GM19468 (cell line): ENCODE data around the gene POMT2.
"Not testable (repeated sequence)": the region's sequence is repeated elsewhere in the genome, so short reads cannot be mapped to it uniquely, and the experiment has no call there.

ENCODE experiments used
- ATAC-seq: cut with Tn5 transposase; IDR thresholded peaks from one replicate; pipeline ENCODE4 v1.9.1; 2021; ENCODE audit warnings: mild to moderate bottlenecking, moderate library complexity, moderate number of reproducible peaks; ENCODE audit not compliant: unreplicated experiment; ENCODE audit errors: extremely low read depth

POMT2 gene

DNA sequence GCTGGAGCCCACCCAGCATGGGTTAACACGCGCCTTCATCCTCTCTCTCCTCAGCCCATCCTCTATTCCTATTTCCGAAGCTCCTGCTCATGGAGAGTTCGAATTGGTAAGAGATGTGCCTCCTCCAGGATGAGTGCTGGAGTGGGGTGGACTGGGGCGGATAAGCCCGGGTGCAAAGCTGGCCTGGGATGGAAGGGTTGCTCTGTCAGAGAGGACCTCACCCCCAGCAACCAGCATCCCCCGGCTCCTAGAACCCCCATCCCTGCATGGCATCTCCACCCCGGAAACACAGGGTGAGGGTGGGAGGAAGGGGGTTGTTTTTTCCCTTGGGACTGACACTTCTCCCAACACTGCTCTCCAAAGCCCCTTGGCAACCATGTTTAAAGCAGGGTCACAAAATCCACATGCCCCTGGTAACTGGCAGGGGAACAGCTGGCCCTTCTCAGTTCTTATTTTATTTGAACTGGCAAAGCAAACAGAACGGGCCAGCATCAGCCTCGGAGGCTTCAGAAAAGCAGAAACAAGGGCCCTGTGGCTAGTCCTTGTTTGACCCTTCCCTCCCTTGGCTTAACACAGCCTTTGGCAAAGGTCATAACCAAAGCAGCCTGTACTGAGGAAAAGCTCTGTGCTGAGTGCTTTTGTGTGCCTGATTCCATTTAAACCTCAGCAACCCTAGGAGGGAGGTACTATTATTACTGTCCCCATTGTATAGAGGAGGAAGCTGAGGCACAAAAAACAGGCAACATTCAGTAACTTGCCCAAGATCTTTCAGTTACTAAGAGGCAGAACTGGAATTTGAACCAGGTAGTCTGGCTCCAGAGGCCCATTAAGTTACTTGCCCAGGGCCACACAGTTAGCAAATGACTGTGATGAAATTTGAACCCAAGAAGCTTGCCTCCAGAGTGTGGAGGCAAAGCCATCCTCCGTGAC is 4.4 kb upstream of the POMT2 start:
- ATAC-seq: no peak

DNA sequence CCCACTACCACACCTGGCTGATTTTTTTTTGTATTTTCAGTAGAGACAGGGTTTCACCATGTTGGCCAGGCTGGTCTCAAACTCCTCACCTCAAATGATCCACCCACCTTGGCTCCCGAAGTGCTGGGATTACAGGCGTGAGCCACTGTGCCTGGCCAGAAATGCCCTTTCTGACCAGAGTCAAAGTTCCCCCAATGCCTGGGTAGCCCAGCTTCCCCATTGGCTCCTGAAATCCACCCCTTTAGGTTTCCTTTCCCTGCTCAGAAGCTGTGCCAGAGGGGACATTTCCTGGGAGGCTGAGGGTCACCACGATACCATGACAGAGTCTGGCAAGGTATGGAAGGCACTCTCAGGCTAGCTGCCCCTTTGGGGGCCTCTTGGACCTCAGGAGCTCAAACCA is 3.6 kb upstream of the POMT2 start:
- no peak for ATAC-seq

DNA sequence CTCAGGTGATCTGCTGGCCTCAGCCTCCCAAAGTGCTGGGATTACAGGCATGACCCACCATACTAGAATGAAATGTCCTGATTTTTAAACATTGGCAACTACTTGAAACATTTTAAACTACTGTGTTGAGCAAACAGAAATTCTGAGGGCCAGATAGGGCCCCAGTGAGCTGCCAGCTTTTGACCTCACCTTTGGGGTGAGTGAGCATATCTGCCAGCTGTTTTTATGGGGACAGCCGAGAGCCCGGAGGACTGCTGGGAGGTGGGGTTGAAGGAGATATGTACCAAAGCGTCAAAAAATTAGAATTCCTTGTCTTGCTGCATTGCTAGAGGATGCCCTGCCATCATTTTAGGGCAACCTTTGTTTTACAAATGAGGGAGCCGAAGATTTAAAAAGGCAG is 2.9 kb upstream of the POMT2 start:
- ATAC-seq: no peak

DNA sequence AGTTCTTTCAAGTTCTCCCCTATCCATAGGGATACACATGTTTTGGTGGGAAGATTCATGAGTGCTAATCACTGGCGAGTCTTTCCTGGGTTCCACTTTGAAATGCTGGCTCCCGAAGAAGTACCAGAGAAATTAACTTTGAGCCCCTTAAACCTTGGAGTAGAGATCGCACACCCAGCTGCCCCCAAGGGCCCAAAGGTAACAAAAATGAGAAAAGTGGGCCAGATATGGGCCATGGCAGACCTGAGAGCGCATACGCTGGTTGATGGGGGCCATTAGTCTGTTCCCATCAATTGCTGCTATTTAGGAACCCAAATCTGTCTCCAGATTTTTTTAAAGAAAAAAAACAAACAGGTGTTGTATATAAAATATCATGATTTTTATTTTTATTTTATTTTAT is 2.3 kb upstream of the POMT2 start:
- no peak for ATAC-seq

DNA sequence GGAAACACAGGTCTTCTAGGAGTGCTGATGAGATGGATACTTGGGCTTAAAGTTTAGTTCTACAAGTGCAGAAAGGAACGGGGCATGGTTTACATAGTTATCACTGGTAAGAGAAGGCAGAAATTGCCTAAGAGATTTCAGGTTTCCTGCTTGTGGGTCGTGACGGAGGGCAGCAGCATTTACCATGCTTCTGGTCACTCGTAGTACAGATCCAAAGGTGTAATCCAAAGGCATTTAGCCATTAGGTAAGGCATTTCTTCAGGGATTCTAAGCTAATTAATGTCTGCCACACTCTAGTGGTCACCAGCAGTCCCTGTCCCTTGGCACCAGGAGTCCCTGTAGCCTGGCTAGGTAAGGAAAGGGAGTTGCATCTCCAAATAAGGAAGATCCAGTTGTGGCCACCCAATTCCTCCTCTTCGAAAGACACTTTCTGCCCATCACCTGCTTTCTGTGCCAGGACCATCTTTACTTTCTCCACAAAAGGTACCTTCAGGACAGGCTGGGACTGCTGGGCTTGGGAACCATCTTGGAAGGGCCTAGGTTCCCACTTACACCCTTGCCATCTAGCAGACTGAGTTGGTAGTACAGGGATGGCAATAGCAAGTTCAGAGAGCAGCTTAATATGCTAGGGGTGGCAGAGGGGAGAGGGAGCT is 1.7 kb upstream of the POMT2 start:
- no peak for ATAC-seq

DNA sequence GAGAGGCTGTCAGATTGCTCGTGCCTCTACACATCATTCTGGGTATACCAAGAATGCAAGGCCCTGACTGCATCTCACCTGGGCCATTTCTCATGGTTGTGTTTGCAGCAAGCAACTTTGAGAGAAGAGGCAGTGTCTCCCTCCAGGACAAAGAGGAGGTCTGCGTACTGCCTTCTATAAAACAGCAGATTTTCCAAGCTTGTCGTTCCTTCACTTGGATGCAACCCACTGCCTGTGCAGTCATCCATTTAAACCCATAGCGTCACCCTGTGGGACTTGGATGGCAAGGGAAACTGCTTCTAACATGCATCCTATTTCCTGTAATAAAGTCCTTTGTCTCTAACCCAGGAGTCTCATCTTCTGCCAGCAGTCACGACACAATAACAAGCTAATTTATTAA is 1.3 kb downstream of the POMT2 start:
- no peak for ATAC-seq

DNA sequence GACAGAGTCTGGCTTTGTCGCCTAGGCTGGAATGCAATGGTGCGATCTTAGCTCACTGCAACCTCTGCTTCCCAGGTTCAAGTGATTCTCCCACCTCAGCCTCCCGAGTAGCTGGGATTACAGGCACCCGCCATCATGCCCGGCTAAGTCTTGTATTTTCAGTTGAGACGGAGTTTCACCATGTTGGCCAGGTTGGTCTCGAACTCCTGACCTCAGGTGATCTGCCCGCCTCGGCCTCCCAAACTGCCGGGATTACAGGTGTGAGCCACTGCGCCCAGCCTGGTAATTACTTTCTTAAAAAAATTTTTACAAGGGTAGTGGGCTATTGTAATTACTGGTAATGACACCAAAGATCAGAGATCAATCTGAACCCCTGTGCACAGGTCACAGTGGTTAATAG is 1.9 kb downstream of the POMT2 start:
- not testable (repeated sequence) for ATAC-seq

DNA sequence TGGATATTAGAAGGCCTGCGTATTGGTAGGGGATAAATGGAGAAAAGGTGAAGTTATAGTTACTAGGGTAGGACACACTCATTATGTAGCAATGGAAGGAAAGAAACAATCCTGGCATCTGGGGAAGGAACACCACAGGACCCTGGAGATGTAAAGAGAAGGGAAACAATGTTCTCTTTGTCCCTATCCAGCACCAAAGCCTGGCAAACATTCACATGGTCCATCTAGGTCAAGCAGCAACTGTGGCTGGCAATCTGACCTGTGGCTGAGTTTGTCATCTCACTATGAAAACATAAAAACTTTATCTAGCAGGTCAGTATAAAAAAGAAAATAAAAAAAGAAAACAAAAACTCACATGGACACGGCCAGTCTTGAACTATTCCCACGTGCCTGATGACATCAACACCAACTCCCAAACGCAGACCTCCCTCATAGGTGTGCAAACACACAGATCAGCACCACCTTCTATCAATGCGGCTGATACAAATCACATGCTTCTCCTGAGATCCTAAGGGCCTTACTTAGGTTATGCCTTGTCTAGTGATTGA is 2.6 kb downstream of the POMT2 start:
- no peak for ATAC-seq

DNA sequence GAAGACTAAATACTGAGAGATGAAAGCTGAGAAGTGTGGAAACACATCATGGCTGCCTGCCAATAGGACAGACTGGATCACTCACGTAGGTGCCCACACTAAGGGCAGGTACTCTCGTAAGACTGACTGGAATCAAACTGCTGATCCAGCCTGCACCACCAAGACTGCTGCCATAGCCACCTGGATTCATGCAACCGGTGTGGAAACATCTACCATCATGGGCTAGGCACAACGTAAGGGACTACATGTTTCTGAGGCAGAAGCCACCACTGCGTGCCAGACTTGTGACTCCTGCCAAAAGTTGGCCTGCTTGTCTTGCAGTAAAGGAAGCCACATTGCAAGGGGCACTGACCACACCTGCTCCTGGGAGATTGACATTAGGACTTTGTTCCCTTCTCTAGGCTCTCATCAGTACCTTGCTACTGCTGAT is 3.8 kb downstream of the POMT2 start:
- ATAC-seq: no peak

DNA sequence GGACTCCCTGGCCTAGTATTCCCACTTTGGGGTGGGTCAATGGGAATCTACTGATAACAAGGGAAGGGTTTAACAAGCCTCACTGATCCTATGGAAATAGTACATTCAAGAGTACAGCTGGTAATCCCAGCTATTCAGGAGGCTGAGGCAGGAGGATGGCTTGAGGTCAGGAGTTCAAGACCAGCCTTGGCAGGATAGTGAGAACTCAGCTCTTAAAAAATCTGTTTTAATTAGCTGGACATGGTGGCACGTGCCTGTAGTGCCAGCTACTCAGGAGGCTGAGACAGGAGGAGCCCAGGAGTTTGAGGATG is 4.5 kb downstream of the POMT2 start:
- no peak for ATAC-seq

DNA sequence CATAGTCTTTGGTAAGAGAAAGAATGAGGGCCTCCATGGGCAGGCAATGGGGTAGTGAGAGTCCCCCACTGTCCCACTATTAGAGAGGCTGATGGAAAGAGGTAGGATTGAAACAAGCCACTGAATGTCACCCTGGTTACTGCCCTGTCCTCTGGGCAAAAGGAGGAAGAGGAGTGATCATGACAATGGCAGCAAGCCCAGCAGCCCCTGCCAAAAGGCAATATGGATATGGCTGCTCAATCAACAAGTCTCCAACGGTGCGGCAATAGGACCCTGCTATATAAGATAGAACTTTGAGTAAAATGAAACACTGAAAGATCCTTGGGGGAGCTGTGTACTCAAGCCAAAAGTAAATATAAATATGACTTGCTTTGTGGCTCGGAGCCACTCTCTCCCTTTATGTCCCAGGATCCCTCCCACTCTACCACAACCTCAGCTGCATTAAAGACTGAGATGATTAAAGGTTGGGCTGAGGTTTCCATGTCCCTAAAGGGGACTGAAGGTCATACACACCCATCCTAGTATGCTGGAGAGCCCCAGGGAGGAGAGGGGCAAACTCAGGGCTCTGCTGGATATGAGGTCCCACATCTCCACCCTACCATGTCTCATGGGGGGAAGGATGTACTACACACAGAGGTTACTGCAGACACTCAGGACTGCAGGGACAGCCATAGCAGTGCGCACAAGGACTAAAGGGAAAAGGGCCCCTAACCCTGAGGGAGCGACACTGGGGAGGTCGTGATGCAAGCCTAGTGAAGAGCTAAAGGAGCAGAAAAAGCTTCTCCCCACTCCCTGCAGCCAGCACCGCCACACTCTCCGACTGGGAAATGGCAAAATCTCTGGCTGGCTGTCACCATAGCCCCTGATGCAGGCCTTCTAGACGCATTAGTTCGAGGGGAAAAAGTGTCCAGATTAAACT is 5.9 kb downstream of the POMT2 start:
- ATAC-seq: no peak

DNA sequence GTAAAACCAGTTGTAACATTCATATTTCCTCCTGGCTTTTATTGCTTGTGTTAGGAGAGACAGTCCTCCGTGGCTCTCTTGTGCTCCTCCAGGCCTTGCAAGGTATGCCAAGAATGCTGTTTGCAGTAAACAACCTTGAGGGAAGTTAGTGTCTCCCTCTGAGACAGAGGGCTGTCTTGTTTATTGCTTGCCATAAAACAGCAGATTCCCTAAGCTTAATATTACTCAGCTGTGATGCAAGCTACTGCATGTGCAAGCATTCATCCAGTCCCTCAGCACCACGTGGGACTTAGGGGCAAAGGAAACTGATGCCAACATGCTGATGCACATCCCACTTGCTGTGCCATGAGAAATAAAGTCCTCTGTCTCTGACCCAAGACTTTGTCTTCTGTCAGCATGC is 6.6 kb downstream of the POMT2 start:
- no peak for ATAC-seq

DNA sequence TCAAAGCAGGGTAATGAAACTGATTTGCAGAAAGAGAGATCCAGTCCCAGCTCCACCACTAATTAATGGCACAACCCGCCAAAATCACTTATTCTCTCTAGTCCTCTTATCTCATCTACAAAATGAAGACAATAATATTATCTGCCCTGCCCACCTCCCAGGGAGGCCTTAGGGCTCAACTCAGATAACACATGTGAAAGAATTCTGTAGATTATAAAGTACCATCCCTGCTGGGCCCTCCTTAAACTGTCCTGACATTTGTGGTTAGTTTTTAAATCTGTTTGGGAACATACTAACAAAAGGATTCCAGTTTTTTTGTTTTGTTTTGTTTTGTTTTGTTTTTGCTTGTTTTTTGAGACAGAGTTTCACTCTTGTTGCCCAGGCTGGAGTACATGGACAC is 7.3 kb downstream of the POMT2 start:
- no peak for ATAC-seq

DNA sequence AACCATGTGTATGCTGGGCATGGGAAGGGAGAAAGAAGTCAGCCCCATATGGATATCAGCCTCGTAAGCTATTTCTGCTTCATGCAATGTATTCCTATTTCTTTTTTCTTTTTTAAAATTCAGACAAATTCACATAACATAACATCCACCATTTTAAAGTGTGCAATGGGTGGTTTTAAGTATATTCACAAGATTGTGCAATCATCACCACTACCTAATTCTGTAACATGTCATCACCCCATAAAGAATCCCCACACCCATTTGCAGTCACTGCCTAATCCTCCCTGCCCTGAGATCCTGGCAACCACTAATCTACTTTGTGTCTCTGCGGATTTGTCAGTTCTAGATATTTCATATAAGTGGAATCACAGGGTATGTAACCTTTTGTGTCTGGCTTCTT is 9.5 kb downstream of the POMT2 start:
- no peak for ATAC-seq

DNA sequence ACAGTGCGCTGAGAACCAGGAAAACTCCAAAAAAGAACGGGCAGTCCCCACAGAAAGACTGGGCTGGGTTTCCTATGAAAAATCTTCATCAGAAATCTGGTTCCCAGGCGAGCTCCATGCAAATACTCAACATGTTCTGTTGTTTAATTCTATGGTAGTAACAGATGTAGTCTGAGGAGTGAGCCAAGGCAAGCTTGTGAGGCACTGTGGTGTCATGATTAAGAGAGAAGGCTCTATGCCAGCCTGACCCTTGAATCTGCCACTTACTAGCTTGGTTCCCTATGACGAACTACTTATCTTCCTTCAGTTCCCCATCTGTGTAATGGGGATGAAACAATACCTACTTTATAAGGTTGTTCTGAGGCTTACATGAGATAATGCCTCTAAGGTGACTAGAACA is 10.7 kb downstream of the POMT2 start:
- ATAC-seq: no peak

DNA sequence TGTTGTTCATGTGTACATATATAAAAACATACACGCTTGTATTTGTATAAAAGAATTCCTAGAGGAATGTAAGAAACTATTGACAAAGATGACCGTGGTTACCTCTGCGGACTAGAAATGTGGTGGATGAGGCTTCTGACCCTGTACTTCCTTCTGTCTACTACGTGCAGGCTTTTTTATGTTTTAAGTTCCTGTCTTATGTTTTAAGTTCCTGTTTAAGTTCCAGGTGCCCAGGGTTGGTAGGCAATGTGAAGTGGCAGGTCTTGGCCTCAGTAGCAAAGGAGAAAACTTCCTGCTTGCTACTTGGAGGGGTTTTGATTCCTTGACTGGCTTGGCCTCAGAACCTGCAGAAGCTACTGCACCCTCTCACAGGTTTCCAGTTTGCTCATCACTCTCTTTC is 11.6 kb downstream of the POMT2 start:
- ATAC-seq: no peak

DNA sequence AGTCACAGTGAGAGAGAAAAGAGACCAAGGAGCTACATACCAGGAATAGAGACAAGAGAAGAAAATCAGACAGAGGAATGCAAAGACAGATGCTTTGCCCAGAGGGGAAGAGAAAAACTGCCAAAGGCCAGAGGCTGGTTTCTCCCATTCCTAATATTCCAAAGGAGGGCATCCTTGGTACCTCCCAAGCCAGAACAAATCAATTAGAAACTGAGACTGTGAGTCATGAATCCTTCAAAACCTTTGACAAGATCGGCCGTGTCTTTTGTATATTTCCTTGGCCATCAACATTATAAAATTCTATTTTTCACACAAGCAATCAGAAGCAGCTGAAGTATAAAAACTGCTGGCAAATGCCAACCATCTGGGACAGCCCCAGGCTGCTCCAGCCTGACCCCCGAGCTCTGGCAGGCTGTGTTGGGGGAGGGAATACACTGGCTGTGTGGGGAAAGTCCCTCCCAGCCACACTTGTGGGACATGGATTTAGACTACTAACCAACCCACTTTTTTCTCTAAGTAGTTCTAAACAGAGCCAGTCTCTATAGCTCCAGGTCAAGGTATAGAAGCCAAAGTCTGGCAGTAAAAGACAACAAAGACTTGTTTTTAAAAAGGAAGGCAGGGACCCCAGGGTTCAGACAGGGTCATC is 13.7 kb downstream of the POMT2 start:
- no peak for ATAC-seq

DNA sequence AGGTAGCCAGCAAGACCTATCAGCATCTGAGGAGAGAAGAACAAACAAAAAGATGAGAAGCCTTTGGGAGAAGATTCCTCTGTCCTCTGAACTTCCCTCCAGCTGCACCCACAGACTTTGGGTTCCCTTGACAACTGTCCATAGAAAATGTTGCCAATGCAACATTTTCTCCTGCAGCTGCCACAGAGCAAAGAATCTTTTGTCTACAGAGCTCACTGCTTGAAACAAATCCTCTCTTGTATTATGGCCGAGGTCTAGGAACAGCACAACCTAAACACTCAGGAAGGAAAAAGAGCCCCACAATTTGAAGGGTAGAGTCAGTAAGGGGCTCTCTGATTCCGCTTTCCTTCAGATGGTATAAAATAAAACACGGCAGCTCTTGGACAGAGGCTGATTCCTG is 14.3 kb downstream of the POMT2 start:
- ATAC-seq: no peak

DNA sequence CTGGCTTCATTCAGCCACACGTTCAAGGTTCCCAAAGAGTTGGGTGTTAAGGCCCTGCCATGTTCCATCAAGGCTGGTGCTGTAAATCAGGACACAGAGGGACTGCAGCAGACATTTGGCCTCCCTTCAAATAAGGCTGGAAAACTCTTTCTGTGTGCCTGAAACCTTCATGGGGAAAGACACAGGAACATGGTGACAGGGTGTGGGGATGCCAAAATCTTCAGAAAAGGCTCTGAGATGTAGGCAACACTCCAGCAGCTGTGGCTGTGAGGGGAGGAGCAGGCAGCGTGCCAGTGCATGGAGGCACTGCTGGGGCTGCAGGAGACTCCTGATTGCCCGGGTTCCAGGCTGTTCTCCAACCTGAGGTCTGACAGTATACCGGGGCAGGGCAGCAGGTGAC is 15.0 kb downstream of the POMT2 start:
- no peak for ATAC-seq
